Measurements from ENCODE around the gene SLC5A6.

DNA sequence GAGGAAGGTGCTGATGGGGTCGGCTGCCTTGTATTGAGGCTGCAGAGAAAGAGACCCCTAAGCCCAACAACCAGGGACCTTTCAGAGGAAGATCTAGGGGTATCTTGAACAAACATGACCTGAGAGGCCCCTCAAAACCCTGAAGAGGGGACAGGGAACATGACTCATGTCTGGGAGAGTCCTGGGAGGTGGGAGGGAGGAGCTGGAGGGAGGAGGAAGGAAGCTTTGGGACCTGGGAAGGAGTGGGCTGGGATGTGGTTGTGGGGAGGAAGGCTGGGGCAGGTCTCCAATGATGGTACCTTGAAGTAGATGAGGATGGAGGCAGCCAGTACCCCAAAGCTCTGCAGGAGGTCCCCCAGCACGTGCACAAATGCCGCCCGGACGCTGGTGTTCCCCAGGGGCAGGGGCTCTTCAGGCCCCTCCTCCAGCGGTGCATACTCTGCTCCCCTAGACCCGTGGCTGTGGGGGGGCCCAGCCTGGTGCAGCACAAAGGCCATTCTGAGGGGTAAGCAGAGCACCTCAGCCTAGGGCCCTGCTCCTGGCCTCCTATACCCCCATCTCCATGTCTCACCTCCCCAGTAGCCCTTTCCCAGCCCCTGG lies 44.9 kb upstream of the SLC5A6 start:
- no peak for TF ChIP-seq CTCF (IDR thresholded peaks at IDR 0.05; ENCODE audit: low read length)
- no peak for TF ChIP-seq EZH2 (IDR thresholded peaks at IDR 0.05; ENCODE audit: borderline replicate concordance, low read length)
